ENCODE data around the gene MACROD1.
A peak's percentile ranks its signal among the peaks of the same experiment; 100 is the strongest.

The MACROD1 gene

GRCh38 chr11:64152841-64153691 lies 12.8 kb downstream of the MACROD1 start:
- DNase-seq (ENCODE audit: low spot score), result peak; percentile 75

- DNase-seq (ENCODE audit: low spot score), result no peak
These were observed 14.6 kb downstream of the MACROD1 start for GRCh38 chr11:64151337-64151736.

- DNase-seq (ENCODE audit: low spot score), result no peak
These were observed 15.3 kb downstream of the MACROD1 start for GRCh38 chr11:64150481-64151239.

- DNase-seq (ENCODE audit: low spot score), result no peak
These were observed 15.9 kb downstream of the MACROD1 start for GRCh38 chr11:64150051-64150450.

GRCh38 chr11:64148917-64149617 lies 16.8 kb downstream of the MACROD1 start:
- DNase-seq (ENCODE audit: low spot score), result no peak

GRCh38 chr11:64148226-64148916 lies 17.5 kb downstream of the MACROD1 start:
- DNase-seq (ENCODE audit: low spot score), result peak; percentile 66

GRCh38 chr11:64146036-64146955 lies 19.6 kb downstream of the MACROD1 start:
- DNase-seq (ENCODE audit: low spot score), result peak; percentile 66

- DNase-seq (ENCODE audit: low spot score), result no peak
These were observed 21.1 kb downstream of the MACROD1 start for GRCh38 chr11:64144587-64145472.

- no peak for DNase-seq (ENCODE audit: low spot score)
These were observed 24.7 kb downstream of the MACROD1 start for GRCh38 chr11:64141081-64141783.

- no peak for DNase-seq (ENCODE audit: low spot score)
These were observed 25.8 kb downstream of the MACROD1 start for GRCh38 chr11:64140082-64140481.

GRCh38 chr11:64139049-64139448 lies 26.9 kb downstream of the MACROD1 start:
- DNase-seq (ENCODE audit: low spot score), result no peak

- DNase-seq (ENCODE audit: low spot score), result no peak
These were observed 27.5 kb downstream of the MACROD1 start for GRCh38 chr11:64138398-64138797.

- DNase-seq (ENCODE audit: low spot score), result no peak
These were observed 29.0 kb downstream of the MACROD1 start for GRCh38 chr11:64136765-64137441.

GRCh38 chr11:64135711-64136110 lies 30.2 kb downstream of the MACROD1 start:
- no peak for DNase-seq (ENCODE audit: low spot score)

GRCh38 chr11:64134963-64135362 lies 30.9 kb downstream of the MACROD1 start:
- no peak for DNase-seq (ENCODE audit: low spot score)

GRCh38 chr11:64132982-64133705 lies 32.8 kb downstream of the MACROD1 start:
- DNase-seq (ENCODE audit: low spot score), result no peak

GRCh38 chr11:64132191-64132771 lies 33.6 kb downstream of the MACROD1 start:
- no peak for DNase-seq (ENCODE audit: low spot score)

All from hematopoietic multipotent progenitor cell treated with erythropoietin and hydrocortisone succinate and interleukin-3 and kit ligand, for 15 days (in vitro differentiated cells).